GM19025 (cell line): ENCODE data around the gene CHN1.

ENCODE experiments used
- ATAC-seq: cut with Tn5 transposase; IDR thresholded peaks from one replicate; pipeline ENCODE4 v1.9.1; 2021; ENCODE audit warnings: mild to moderate bottlenecking, low read depth, moderate library complexity; ENCODE audit not compliant: unreplicated experiment

CHN1 gene

GRCh38 chr2:174776223-174776622 is 229.0 kb downstream of the CHN1 start:
- no peak for ATAC-seq

GRCh38 chr2:174775571-174775980 is 229.6 kb downstream of the CHN1 start:
- ATAC-seq = no peak

DNA sequence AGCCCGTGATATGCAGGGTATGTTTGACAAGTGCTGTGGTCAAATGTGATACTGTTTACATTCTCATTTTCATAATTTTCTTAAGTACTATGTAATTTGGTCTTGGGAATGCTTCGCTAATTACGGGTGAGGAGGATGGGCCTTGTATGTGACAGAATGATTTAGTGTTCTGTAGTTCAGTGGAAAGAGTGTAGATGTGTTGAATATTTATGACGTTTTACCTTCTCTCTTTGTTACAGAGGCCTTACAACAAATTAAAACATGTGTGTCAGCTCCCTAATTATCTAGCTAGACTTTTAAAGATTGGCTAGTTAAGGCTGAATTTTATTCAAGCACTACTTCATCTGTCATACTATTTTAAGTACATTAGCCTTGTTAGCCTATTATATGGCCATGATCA is 230.3 kb downstream of the CHN1 start:
- ATAC-seq = no peak

- no peak for ATAC-seq
Observed at GRCh38 chr2:174773215-174773614, 232.0 kb downstream of the CHN1 start.

DNA sequence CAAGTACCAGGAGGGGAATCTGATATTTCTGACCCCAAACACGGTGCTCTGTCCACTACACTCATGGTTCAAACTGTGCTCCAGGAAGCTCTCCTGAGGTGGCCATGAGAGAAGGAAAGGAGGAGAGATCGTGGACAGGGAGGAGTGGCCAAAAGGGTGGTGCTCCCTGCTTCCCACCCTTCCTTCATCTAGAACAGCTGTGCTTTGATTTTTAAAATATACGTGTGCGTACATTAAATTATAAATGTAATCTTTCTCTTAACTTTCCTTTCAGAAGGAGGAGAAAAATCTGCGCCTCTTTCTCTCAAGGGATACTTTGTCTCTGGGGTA is 232.7 kb downstream of the CHN1 start:
- ATAC-seq = no peak

GRCh38 chr2:174771631-174772471 is 233.3 kb downstream of the CHN1 start:
- ATAC-seq = peak; percentile 57

- no peak for ATAC-seq
Observed at GRCh38 chr2:174771136-174771535, 234.0 kb downstream of the CHN1 start.

DNA sequence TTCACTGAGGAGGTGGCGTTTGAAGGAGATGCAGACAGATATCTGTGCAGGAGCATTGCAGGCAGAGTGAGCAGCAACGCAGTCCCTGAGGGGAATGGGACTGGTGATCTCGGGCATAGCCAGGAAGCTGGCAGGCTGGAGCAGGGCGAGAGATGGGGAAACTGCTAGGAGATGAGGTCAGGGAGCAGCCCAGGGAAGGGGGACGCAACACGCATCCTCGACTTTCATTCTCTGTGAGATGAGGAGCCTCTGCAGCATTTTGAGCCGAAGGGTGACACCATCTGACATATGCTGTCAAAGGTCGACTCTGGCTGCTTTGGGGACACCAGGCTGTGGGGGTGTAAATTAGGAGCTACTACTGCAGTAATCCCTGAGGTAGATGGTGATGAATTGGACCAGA is 236.6 kb downstream of the CHN1 start:
- ATAC-seq = no peak

DNA sequence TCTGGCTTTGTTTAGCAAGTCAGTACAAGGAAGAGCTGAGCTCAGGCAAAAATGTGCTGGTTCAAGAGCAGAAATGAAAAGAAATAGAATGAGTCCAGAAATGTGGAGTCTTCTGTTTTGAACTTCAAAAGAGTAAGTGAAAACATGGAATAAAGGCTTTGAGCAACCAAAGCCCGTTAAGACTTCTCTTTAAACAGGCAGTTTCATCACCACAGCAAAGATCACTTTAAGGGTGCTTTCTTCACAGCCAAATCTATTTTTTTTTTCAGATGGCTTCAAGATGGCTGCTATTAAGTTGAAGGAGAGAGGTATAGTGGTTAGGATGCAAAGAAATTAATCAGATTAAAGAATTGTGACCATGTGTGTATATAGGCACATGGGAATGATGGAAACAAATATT is 238.9 kb downstream of the CHN1 start:
- no peak for ATAC-seq

- no peak for ATAC-seq
Observed at GRCh38 chr2:174765576-174765975, 239.6 kb downstream of the CHN1 start.

- peak; percentile 82 for ATAC-seq
Observed at GRCh38 chr2:174764280-174765255, 240.6 kb downstream of the CHN1 start, which contains the start of gene CHRNA1. TSS of gene CHRNA1 (minus strand) at chr2:174764472. CDS start at chr2:174764394, 78 bp downstream.

DNA sequence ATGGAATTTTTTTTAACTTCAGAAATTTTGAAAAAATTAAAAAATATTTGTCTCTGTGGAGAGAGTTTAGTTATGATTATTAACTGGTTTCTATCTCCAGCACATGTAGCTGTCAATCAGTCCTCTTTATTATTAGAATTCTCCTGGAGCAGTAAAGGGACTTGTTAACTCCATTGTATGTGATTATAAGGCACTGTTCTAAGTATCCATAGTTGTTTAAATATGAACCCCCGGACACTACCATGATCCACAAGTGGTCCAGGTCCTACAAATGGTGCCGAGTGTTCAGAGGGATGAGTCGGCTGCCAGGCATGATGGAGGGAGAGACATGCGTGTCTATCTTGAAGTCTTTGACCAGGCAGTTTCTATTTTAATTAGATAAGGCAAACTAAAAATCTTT is 241.4 kb downstream of the CHN1 start:
- no peak for ATAC-seq

- no peak for ATAC-seq
Observed at GRCh38 chr2:174762464-174762863, 242.7 kb downstream of the CHN1 start.

DNA sequence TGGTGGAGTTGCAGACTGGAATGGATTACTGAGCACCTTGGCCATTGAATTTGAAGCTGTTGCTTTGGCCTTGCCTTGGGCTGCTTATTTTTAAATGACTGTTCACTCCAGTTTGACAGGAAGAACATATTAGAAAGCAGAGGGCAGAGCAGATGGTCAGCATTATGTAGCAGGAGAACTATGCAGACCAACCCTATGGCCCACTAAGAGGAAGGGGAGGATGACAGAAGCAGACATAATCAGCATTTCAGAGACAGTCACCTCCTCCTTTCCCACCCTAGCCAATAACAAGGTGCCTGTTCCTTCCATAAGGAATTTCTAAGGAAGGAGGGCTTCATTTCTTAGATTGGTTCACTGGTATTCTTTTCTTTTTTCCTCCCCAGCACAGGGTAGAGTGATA is 243.3 kb downstream of the CHN1 start:
- no peak for ATAC-seq

GRCh38 chr2:174760845-174761473 is 244.2 kb downstream of the CHN1 start:
- no peak for ATAC-seq

DNA sequence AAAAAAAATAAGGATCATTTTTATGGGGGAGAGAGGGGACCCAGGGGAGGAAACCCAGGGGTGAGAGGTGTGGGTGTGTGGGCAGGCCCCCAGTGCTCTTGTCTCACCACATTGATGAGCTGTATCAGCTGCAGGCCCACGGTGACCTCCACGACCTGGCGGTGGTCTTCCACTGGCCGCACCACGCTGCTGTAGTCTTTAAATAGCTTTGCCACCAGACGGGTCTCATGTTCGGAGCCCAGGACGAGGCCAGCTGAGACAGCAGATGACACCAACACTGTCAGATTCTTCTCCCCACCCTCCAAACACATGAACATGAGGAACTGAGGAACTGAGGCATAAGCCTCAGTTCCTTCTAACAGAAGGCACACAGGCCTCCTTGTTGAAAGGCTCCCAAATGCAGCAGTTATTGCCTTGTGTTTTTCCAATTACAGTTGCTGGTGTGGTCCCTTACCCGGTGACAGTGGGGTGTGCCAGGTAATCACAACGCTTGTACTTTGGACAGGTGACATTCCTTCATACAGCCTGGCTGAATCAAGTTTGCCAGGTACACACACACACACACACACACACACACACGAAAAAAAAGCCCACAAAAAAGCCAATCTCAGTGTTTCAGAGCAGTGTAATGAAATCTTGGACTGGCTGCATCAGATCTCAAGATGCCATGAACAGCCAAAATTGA is 245.7 kb downstream of the CHN1 start:
- ATAC-seq = no peak

DNA sequence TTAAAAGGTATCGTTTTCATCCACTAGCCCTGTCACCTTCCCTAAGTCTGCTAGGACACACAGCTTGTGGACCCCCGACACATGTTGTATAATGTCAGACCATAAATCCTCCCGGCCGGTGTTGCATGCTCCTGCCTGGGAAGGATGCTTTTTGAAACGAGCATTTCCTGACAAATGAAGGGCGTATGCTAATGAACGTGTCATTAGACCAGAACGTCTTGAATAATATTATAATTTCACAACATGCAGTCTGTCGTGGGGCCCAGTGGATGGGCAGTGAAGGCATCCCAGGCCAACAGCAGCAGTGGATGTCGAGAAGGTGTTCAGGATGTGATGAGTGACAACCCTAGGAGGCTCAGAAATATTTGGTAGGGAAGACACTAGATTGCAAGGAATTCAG is 248.4 kb downstream of the CHN1 start:
- no peak for ATAC-seq

GRCh38 chr2:174753038-174753633 is 252.0 kb downstream of the CHN1 start:
- peak; percentile 25 for ATAC-seq

DNA sequence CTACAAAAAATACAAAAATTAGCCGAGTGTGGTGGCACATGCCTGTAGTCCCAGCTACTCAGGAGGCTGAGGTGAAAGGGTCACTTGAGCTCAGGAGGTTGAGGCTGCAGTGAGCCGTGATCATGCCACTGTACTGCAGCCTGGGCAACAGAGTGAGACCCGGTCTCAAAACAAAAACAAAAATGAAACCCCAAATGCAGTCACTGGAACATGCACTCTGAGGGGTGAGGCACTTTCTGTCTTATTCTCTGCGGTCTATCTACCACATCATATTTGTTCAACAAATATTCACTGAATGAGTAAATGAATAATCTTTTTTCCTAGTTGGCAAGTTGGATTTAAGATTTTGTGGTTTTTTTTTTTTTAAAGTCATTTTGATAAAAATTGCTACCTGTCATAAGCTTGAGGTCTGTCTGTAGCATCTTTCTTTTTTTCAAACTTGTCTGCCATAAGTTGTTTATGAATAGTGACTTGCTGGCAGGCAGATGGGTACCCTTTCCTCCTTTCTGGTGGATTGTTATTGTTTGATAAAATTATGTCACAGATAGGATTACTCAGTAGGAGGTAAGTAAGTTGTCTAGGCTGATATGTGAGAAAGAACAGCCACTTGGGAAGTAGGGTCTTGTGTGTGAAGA is 252.7 kb downstream of the CHN1 start:
- ATAC-seq = peak; percentile 79
